MV-4-11 (cell line): ENCODE measurements around the gene SND1.
A peak's percentile ranks its signal among the peaks of the same experiment; 100 is the strongest.

Experiments used
- DNase-seq: peaks from one replicate; lab custom pipeline; 2025; lab: John Stamatoyannopoulos, UW

Gene SND1

GRCh38 chr7:127730658-127731276 is 78.8 kb downstream of the SND1 start:
- DNase-seq = no peak

- no peak for DNase-seq
Measured at GRCh38 chr7:127731431-127732080, 79.6 kb downstream of the SND1 start.

GRCh38 chr7:127732306-127732705 is 80.3 kb downstream of the SND1 start:
- DNase-seq = no peak

- DNase-seq = no peak
Measured at GRCh38 chr7:127733986-127734385, 82.0 kb downstream of the SND1 start.

GRCh38 chr7:127736511-127736910 is 84.5 kb downstream of the SND1 start:
- DNase-seq = no peak

- DNase-seq = no peak
Measured at GRCh38 chr7:127738859-127739258, 86.9 kb downstream of the SND1 start.

GRCh38 chr7:127741764-127742375 is 89.9 kb downstream of the SND1 start:
- no peak for DNase-seq

- no peak for DNase-seq
Measured at GRCh38 chr7:127745445-127745844, 93.5 kb downstream of the SND1 start.

- no peak for DNase-seq
Measured at GRCh38 chr7:127751062-127751461, 99.1 kb downstream of the SND1 start.

- peak; percentile 64 for DNase-seq
Measured at GRCh38 chr7:127751490-127752448, 99.8 kb downstream of the SND1 start.

- no peak for DNase-seq
Measured at GRCh38 chr7:127752829-127753228, 100.8 kb downstream of the SND1 start.

- no peak for DNase-seq
Measured at GRCh38 chr7:127754457-127754856, 102.5 kb downstream of the SND1 start.

- peak; percentile 61 for DNase-seq
Measured at GRCh38 chr7:127755521-127755920, 103.5 kb downstream of the SND1 start.

- no peak for DNase-seq
Measured at GRCh38 chr7:127755965-127756364, 104.0 kb downstream of the SND1 start.

- no peak for DNase-seq
Measured at GRCh38 chr7:127758105-127758504, 106.1 kb downstream of the SND1 start.

GRCh38 chr7:127758845-127759244 is 106.9 kb downstream of the SND1 start:
- no peak for DNase-seq

GRCh38 chr7:127759945-127760421 is 108.0 kb downstream of the SND1 start:
- no peak for DNase-seq

- DNase-seq = no peak
Measured at GRCh38 chr7:127760436-127761031, 108.5 kb downstream of the SND1 start.

GRCh38 chr7:127761196-127761595 is 109.2 kb downstream of the SND1 start:
- DNase-seq = no peak

GRCh38 chr7:127764681-127765080 is 112.7 kb downstream of the SND1 start:
- no peak for DNase-seq

- no peak for DNase-seq
Measured at GRCh38 chr7:127765150-127765549, 113.2 kb downstream of the SND1 start.
